Stimulated activated CD4-positive, alpha-beta T cell treated with anti-CD3 and anti-CD28 coated beads, Interleukin-2, amount 100 ng/mL, for 48 hours (primary cell): Measurements from ENCODE around the gene VSIR.

Experiments
- DNase-seq, 2 donors: peaks; one replicate each; pipeline ENCODE4 v3.0.0-alpha.2; 2020

The VSIR gene

DNA sequence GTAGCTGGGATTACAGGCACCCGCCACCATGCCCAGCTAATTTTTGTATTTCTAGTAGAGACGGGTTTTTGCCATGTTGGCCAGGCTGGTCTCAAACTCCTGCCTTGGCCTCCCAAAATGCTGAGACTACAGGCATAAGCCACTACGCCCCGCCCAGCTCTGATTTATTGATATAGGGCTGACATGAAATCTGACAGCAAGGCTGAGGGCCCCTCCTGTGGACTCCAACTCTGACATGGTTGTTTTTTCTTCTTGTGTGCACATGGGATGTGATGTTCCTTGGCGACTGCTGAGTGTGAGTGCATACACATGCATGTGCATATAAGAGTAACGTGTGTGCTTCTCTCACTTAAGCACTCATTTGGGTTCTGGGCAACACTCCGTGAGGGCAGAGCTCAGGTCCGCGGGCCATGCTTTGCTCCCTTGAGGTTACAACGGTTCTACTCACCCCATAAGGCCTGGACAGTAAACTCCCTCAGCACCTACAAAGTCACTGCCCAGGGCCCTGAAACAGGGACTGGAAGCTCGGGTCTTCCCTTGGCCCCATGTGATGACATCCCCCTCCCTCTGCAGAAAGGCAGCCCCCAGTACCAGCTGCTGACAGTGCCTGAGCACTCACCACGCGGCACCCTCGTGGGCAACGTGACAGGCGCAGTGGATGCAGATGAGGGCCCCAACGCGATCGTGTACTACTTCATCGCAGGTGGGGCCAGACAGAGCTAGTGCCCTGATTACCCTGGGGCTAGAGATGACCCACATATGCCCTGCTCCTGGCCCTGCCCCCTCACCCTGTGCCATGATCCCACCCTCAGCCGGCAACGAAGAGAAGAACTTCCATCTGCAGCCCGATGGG is 33.6 kb upstream of the VSIR start:
- DNase-seq = no peak

GRCh38 chr10:71805776-71806703 is 32.7 kb upstream of the VSIR start:
- no peak for DNase-seq

DNA sequence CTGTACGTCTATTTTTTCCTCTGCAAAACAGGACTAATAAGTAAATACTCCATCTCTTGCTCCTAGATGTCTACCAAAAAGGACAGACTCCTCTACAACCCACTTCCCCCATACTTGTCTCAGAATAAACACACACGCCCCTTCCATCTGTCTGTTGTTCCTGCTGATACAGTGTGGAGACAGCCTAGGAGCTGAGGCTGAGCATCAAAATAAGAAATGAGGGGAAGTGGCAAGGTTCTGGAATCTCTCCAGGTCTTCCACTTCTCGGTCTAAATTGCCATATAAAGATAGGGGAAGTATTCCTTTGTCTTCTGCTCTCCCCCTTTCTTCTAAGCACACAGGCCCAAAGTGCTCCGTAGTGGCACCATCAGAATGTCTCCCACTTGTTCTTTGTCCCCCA is 30.8 kb upstream of the VSIR start:
- no peak for DNase-seq

DNA sequence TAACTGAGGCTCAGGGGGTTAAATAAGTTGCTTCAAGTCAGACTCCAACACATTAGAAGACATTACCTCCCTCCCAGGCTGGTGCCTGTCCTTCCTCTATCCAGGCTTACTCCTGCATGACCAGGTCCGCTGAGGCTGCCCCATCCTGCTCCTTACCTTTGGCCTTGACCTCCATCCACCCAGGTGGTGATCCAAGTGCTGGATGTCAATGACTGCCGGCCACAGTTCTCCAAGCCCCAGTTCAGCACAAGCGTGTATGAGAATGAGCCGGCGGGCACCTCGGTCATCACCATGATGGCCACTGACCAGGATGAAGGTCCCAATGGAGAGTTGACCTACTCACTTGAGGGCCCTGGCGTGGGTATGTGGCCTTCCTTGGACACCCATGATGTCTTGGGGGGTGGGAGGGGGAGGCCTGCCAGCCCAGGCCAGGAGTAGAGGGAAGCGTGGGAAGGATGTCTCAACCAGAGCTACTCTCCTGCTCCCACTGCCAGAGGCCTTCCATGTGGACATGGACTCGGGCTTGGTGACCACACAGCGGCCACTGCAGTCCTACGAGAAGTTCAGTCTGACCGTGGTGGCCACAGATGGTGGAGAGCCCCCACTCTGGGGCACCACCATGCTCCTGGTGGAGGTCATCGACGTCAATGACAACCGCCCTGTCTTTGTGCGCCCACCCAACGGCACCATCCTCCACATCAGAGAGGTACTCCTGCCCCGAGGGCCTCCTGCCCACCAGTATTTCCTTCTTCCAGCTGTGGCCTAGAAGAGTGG is 29.6 kb upstream of the VSIR start:
- no peak for DNase-seq

- DNase-seq = no peak
These were observed 28.9 kb upstream of the VSIR start for GRCh38 chr10:71802235-71802634.

DNA sequence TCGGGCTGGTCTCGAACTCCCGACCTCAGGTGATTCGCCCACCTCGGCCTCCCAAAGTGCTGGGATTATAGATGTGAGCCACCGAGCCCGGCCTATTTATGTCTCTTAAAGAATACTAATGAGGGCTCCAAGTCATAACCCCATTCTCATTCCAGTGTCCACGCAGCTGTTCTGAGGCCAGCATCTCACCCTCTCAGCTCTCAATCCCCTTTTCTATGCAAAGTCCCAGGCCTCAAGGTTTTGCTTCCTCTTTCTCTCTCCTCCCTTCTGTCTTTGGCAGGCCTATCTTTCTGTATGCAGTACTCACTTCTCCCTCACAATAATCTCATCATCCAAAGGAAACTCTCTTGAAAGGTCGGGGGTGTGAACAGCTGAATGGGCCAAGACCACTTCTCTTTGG is 28.0 kb upstream of the VSIR start:
- no peak for DNase-seq

DNA sequence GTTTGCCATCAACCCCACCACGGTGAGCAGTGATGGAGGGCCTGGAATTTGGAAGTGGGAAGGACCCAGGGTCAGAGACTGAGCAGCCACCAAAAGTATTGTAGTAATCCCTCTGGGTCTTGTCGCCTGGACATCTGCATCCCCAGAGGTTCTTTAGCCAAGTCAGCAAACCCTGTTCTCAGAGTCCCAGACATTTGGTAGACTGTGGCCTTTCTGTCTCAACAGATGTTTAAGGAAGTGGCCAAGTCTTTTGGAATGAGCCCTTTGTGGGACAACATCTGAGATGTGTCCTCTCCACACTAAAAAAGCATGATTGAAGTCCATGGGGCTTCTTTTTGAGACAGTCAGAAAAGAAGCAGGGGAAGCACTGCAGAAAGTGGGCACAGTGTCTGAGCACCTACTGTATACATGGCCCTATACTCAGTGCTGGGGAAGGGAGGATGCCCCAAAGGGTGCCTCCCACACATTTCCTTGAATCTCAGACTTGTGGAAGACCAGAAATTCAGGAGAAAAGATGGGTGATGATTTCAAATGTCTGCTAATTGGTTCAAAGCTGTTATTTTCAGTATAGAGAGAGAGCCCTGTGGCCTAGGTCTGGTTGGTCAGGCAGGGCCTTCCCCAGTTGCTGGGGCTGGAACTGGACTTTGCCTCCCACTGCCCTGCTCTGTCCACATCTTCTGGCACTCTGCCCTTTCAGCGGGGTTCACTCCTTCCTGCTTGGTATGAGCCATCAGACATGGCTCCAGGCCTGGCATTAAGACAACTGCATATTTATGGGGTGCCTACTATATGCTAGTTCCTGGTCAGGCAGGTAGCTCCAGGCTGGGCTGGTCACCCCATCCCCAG is 26.5 kb upstream of the VSIR start:
- DNase-seq = no peak

DNA sequence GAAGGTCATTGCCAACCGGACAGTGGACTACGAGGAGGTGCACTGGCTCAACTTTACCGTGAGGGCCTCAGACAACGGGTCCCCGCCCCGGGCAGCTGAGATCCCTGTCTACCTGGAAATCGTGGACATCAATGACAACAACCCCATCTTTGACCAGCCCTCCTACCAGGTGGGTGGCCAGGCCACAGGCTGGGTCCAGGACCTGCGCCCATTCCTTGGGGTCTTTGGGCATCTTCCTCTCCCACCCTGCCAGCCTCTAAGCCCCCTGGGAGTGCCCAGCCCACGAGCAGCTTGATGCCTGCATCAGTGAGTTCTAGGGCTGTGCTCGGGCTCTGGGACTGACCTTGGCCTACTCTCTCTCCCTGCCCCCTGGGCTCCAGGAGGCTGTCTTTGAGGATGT is 25.8 kb upstream of the VSIR start:
- no peak for DNase-seq

- no peak for DNase-seq
These were observed 24.9 kb upstream of the VSIR start for GRCh38 chr10:71798308-71798624.

GRCh38 chr10:71797533-71798307 is 24.4 kb upstream of the VSIR start:
- no peak for DNase-seq

GRCh38 chr10:71796749-71797405 is 23.6 kb upstream of the VSIR start:
- DNase-seq = no peak

- DNase-seq = no peak
These were observed 21.9 kb upstream of the VSIR start for GRCh38 chr10:71795248-71795647.

DNA sequence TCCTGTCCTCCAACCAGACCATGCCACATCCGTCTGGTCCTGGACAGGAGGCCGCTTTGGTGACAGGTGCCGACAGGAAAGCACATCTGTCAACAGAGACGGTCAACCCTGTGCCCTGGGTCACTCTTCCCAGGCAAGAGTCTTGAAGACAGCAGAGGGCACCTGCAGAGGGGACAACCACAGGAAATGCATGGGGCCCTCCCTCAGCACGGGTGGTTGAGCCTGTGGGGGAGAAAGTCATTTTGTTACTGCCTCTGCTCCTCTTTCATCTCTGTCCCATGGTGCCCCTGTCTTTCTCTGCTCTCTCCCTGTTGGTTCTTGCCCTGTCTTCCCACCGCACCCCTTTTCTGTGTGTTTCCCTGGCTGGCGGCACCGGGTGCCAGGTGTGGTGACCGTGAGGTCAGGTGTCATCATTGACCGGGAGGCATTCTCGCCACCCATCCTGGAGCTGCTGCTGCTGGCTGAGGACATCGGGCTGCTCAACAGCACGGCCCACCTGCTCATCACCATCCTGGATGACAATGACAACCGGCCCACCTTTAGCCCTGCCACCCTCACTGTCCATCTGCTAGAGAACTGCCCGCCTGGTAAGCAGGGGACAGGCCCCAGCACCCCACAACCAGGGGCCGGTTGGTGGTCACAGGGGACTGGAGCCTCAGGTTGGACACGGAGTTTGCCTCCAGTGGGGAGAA is 17.6 kb upstream of the VSIR start:
- DNase-seq = no peak

GRCh38 chr10:71789871-71790270 is 16.6 kb upstream of the VSIR start:
- DNase-seq = no peak

DNA sequence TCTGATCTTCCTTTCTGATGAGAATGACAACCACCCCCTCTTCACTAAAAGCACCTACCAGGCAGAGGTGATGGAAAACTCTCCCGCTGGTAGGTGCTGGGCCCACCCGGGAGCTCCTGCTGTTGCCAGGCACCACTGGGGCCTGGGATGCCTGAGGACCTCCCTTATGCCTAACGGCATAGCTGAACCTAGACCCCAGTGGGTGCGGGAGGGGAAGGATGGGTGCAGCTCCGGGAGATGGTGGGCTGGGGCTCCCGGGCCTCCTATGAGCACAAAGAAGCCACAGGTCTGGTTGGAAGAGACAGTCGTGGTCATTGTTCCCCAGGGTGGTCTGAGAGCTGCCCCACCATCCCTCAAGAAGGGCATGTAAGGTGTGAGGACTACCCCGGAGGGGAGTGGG is 15.6 kb upstream of the VSIR start:
- no peak for DNase-seq

GRCh38 chr10:71784679-71785272 is 11.5 kb upstream of the VSIR start:
- no peak for DNase-seq

- DNase-seq = no peak
These were observed 10.8 kb upstream of the VSIR start for GRCh38 chr10:71783917-71784678.

DNA sequence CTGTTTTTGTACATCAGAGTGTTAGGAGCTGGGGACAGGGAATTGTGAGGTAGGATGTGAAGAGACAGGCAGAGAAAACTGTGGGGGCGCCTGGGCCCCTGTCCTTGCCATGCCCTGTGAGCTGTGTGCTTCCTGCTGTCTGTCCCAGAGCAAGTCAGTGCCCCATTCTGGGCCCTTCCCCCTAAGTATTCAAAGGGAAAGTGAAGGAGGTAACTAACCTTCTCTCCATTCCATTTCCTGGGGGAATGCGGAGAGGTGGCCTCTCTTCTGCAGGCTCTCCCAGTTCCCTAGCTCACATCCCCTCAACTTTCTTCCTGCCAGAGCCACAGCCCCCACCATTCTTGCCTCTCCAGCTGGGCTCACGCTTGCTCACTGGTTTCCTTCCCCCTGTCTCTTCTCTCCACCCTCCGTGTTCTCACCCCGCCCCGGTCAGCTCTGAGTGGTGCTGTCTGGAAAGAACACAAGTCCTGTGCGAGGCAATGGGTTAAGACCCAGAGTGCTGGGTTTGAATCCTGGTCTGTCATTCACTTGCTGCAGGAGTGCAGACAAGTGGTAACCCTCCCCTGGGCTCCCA is 9.7 kb upstream of the VSIR start:
- no peak for DNase-seq
